Thymus (tissue), 11 donors: ENCODE results near the gene C16orf89. TPM values are rescaled to one million over a fixed set of nuclear protein-coding genes. Genes with fewer than 3 reads are reported as not detected.

Source experiments
- DNase-seq, 9 donors: peaks; one replicate each; pipeline ENCODE4 v3.0.0-alpha.2; 2013; ENCODE audit warnings: low spot score in 9 of 9, low read depth in 6 of 9, missing footprints in 1 of 9
- H3K27ac ChIP-seq, 2 donors: one replicate each; pipeline ENCODE4 v1.5.1; 2013; ENCODE audit warnings: control low read depth in 1 of 2, low read depth in 1 of 2, low read length in 1 of 2, mild to moderate bottlenecking in 1 of 2, moderate library complexity in 1 of 2
- H3K27me3 ChIP-seq, 2 donors: one replicate each; pipeline ENCODE4 v1.5.1; 2013; ENCODE audit warnings: low read length in 1 of 2; ENCODE audit not compliant: control insufficient read depth in 2 of 2, insufficient read depth in 1 of 2
- H3K36me3 ChIP-seq, 2 donors: one replicate each; pipeline ENCODE4 v1.5.1; 2013; ENCODE audit warnings: low read length in 1 of 2, mild to moderate bottlenecking in 1 of 2, moderate library complexity in 1 of 2; ENCODE audit not compliant: control insufficient read depth in 2 of 2, insufficient read depth in 2 of 2
- H3K4me1 ChIP-seq, 2 donors: one replicate each; pipeline ENCODE4 v1.5.1; 2013; ENCODE audit warnings: low read length in 2 of 2; ENCODE audit not compliant: control insufficient read depth in 2 of 2, insufficient read depth in 2 of 2
- H3K4me3 ChIP-seq, 2 donors: one replicate each; pipeline ENCODE4 v1.5.1; 2013; ENCODE audit warnings: low read length in 2 of 2, control low read depth in 1 of 2, mild to moderate bottlenecking in 1 of 2
- H3K9me3 ChIP-seq, 2 donors: one replicate each; pipeline ENCODE4 v1.5.1; 2013; ENCODE audit warnings: low read length in 1 of 2, mild to moderate bottlenecking in 1 of 2; ENCODE audit not compliant: control insufficient read depth in 2 of 2, insufficient read depth in 1 of 2
- WGBS: extraction: QIAGEN DNeasy Blood & Tissue Kit; methylation state at CpG from one replicate; pipeline ENCODE4 v1.1.7; 2013; 5-methylcytosine and 5-hydroxymethylcytosine counted together
- polyA plus RNA-seq: library from polyadenylated mRNA; stranded (reverse); fragments of 200-250 nt; gene quantifications from one replicate; pipeline ENCODE4 v1.2.3, GENCODE V29; 2013
- total RNA-seq: library from RNA; stranded (reverse); fragments of 120-200 nt; gene quantifications from one replicate; pipeline ENCODE4 v1.2.4, GENCODE V29; 2013
- donor health status: healthy.

Gene C16orf89
- total and polyA plus RNA-seq, 2 donors, result 0.71 to 1.4 TPM

DNA sequence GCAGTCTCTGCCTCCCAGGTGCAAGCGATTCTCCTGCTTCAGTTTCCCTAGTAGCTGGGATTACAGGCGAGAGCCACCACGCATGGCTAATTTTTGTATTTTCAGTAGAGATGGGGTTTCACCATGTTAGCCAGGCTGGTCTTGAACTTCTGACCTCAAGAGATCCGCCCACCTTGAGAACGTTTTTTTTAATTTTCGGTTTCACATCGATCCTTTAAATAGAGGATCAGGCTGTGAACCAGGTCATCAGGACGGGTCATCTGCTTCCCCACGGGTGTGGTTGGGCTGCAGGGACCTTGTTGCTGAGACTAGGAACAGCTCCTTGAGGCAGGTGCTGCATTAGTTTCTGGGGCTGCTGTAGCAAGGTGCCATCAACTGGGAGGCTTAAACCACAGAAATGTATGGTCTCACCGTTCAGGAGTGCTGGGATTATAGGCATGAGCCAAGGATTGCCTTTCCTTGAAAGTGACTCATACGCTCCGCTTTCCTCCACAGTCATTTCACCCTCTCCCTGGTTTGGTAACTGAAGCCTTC is 24.1 kb downstream of the C16orf89 start:
- WGBS, result 85% methylated on average over 12 of the region's 12 CpGs
- Histone ChIP-seq H3K4me3 (no peak overlapping the region), H3K36me3 (no peaks in the 10 kb centered on the region), H3K27me3 (peaks cover 0 to 2% of the 10 kb centered on the region in 2 donors), H3K9me3 (no peaks in the 10 kb centered on the region), H3K4me1 (peaks cover 0 to 1% of the 10 kb centered on the region in 2 donors), H3K27ac (no peak overlapping the region)
- DNase-seq, result no peak

DNA sequence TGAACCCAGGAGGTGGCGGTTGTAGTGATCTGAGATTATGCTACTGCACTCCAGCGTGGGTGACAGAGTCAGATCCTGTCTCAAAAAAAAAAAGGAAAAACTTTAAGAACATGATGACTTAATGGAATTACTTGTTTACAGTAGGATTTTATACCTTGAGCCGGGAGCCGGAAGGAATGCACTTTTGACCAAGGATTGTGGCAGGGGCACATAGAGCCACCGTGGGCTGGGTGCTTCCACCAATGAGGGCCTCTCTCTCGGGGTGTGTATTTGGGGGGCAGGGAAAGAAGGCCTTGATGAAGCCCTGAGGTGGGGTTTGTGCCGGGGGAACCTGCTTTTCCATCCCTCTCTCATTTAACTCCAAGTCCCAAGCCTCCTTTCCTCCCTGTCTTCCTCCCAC is 25.3 kb downstream of the C16orf89 start:
- peaks cover 0 to 3% of the 10 kb centered on the region in 2 donors for H3K4me1 ChIP-seq
- WGBS, result 89% methylated on average over 7 of the region's 7 CpGs
- H3K4me3 ChIP-seq, result no peak overlapping the region
- H3K9me3 ChIP-seq, result no peaks in the 10 kb centered on the region
- H3K36me3 ChIP-seq, result no peaks in the 10 kb centered on the region
- no peak overlapping the region for H3K27ac ChIP-seq
- H3K27me3 ChIP-seq, result peaks cover 0 to 2% of the 10 kb centered on the region in 2 donors
- DNase-seq, result no peak

DNA sequence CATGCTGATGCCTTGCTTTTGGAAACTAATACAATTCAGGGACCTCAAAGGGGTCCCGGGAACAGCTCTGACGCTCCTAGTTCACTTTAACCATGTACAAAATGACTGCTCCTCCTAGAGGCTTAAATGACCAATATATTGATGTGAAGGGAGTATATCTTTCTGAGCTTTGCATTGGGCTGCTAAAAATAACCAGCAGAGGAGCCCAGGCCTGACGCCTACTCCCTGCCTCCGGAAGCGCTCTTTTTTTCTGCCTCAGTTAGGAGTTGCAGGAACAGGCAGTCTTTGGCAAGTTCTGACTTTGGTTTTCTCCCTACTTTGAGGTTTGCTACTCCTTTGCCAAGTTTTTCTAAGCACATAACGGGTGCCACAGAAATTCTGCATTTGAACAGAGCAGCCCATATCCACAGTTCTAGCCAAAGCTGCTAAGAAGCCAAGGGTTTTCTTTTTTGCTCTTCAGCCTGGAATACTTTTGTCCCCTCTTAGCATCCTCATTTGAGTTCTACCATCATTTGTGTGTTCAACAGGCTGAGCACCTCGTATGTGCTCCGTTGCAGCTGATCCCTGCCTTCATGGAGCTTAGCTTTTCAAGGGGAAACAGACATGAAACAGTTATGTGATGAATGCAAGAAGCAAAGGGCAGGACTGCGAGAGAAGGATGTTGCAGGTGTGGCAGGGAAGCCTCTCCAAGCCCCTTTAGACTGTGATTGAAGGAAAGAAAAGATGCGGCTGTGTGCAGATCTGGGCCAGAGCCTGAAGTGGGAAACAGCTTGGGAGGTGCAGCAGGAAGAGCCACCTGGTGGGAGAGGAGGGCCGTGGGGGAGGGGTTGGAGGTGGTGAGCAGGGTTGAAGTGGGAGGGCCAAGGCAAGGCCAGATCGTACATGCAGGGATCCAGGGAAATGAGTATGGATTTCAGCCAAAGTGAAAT is 29.3 kb downstream of the C16orf89 start:
- WGBS, result 84% methylated on average over 12 of the region's 12 CpGs
- no peak for DNase-seq

DNA sequence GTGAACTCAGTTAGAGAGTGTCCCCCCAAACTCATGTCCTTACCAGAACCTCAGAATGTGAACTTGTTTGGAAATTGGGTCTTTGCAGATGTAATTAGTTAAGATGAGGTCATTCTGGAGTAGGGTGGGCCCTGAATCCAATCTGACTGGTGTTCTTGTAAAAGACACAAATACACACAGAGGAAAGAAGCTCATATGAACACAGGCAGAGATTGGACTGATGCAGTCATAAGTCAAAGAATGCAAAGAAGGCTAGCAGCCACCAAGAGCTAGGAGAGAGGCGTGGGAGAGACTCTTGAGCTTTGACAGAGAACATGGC is 29.9 kb downstream of the C16orf89 start:
- no peak overlapping the region for H3K27ac ChIP-seq
- DNase-seq, result no peak
- peaks cover 0 to 6% of the 10 kb centered on the region in 2 donors for H3K27me3 ChIP-seq
- no peaks in the 10 kb centered on the region for H3K9me3 ChIP-seq
- WGBS, result 94% methylated on average over 1 of the region's 1 CpG
- no peaks in the 10 kb centered on the region for H3K36me3 ChIP-seq
- H3K4me3 ChIP-seq, result no peak overlapping the region
- H3K4me1 ChIP-seq, result peaks cover 14 to 18% of the 10 kb centered on the region in 2 donors

More for the DNA sequence above, 29.3 kb downstream of the C16orf89 start:
- Histone ChIP-seq H3K36me3 (no peaks in the 10 kb centered on the region), H3K27me3 (peaks cover 0 to 6% of the 10 kb centered on the region in 2 donors), H3K4me1 (peaks cover 14 to 18% of the 10 kb centered on the region in 2 donors), H3K27ac (no peak overlapping the region), H3K4me3 (no peak overlapping the region), H3K9me3 (no peaks in the 10 kb centered on the region)

DNA sequence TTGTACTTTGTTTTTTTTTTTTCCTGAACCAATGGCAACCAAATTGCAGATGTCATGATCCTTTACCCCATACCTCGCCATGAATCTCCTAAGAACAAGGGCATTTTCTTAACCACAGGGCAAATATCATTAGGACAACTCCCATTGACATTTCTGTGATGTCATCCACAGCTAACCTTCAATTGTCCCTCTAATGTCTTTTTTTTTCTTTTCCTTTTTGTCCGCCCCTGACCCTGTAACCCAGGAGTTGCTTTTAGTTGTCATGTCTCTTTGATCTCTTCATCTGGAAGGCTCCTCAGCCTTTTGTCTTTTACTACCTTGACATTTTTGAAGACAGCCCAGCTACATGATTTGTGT is 31.6 kb downstream of the C16orf89 start:
- Histone ChIP-seq H3K27ac (peak overlapping the region; percentile 19 to 40), H3K9me3 (no peaks in the 10 kb centered on the region), H3K27me3 (peaks cover 0 to 4% of the 10 kb centered on the region in 2 donors), H3K4me3 (peak overlapping the region; percentile 60 to 90), H3K4me1 (peaks cover 14 to 18% of the 10 kb centered on the region in 2 donors), H3K36me3 (peaks cover 0 to 1% of the 10 kb centered on the region in 2 donors)
- no peak for DNase-seq
- WGBS, result 23% methylated on average over 2 of the region's 2 CpGs

DNA sequence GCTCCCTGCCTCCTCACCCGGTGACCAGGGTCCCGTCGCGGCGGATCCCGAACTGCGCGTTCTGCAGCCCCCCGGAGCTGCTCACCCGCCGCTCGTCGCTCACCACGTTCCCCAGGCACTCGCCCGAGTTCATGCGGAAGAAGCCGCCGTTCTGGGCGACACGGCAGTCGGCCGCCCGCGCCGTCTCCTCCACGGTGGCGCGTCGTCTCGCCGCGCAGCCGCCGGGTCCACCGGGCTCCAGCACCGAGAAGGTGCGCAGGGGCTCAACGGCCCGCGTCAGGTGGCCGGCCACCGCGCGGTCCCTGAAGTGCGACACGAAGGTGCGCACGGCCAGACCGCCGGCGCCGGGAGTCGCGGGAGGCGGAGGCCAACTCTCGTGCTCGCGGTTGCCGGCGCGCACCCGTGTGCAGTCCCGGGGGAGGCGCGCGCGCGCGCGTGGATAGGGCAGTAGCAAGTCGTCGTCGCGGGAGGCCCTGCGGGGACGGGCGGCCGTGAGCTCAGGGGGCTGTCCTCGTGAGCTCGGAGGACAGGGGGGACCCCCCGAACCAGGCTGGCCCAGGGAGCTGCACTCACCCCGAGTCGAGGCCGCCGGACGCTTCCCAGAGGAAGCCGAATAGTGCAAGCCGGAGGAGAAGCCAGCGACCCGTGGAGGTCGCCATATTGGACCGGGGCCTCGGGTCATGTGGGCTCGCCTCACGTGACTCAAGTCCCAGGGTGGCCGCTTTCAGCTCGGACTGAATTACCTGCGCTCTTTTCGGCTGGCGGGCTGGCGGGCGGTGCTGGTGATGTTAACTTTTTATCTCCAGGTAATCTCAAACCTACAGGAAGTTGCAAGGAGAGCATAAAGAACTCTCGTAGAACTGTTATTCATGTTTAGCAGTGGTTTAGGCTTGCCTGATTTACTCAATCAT is 32.2 kb downstream of the C16orf89 start, which contains the start of gene NAGPA:
TSS of gene NAGPA (minus strand) at position 680 of the 911 bp plus-strand sequence. CDS start at position 659, 21 bp downstream.
- Histone ChIP-seq H3K27ac (peak within 1 kb of the TSS; percentile 40 to 42), H3K36me3 (peaks cover 0 to 8% of the 10 kb centered on the region in 2 donors), H3K4me3 (peak within 1 kb of the TSS; percentile 60 to 90), H3K27me3 (peaks cover 0 to 4% of the 10 kb centered on the region in 2 donors), H3K9me3 (no peaks in the 10 kb centered on the region), H3K4me1 (peaks cover 14 to 18% of the 10 kb centered on the region in 2 donors)
- under 1% methylated on average over 104 of the region's 104 CpGs for WGBS
- peak; percentile 53 to 90 (median 82) for DNase-seq

DNA sequence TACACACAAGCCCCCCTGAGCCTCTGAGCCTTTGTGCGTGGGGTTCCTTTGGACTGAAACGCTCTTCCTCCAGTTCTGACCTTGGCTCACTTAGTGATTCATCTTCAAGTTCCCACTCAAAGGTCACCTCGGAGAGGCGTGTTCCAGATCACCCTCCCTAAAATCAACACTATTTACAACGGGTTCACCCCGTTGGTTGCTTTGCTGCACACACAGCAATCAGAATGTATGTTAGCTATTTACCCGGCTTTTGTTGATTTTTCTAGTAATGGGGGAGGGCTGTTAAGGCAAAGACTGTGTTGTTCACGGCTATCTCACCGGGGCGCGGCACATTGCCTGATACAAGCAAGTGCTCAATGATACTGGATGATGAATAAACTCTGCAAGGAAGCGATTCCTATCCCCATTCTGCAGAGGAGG is 33.0 kb downstream of the C16orf89 start:
- Histone ChIP-seq H3K4me1 (peaks cover 14 to 18% of the 10 kb centered on the region in 2 donors), H3K27ac (no peak overlapping the region), H3K36me3 (peaks cover 0 to 12% of the 10 kb centered on the region in 2 donors), H3K9me3 (no peaks in the 10 kb centered on the region), H3K27me3 (peaks cover 0 to 4% of the 10 kb centered on the region in 2 donors), H3K4me3 (peak overlapping the region; percentile 60 to 90)
- 64% methylated on average over 12 of the region's 12 CpGs for WGBS
- no peak for DNase-seq

DNA sequence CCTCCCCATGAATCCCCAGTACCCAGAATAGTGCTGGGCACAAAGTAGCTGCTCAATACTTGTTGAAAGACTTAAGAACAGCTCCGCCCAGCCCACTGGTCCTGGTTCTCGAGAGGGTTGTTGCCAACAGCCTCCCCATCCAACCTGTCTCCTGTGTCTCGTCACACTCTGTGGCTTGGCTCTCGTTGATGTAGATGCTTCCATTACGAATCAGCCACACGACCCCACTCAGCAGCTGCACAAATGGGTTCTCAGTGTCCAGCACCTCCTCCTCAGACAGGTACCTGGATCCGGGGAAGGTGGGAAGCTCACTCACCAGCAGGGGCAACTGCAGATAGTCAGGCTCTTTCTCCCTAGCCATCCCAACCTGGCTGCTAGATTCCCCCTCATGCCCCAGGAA is 34.2 kb downstream of the C16orf89 start:
- Histone ChIP-seq H3K36me3 (peaks cover 0 to 19% of the 10 kb centered on the region in 2 donors), H3K27ac (no peak overlapping the region), H3K9me3 (no peaks in the 10 kb centered on the region), H3K4me1 (peaks cover 14 to 16% of the 10 kb centered on the region in 2 donors), H3K27me3 (peaks cover 0 to 4% of the 10 kb centered on the region in 2 donors), H3K4me3 (no peak overlapping the region)
- DNase-seq, result no peak
- 95% methylated on average over 7 of the region's 7 CpGs for WGBS
